Ovary (tissue), 3 donors: ENCODE results near the gene WDR37.

Source experiments
- CTCF ChIP-seq, 3 donors: fragments of 450-650 bp in 2 of 3; fragments of 200-600 bp in 1 of 3; IDR thresholded peaks; one replicate each; pipeline versions ENCODE4 v1.5.1 to v1.8.0; 2016 to 2022; ENCODE audit warnings: antibody characterized with exemption in 3 of 3, mild to moderate bottlenecking in 1 of 3
- EP300 ChIP-seq: sonication (generic); formaldehyde crosslinking; IDR thresholded peaks from one replicate; pipeline ENCODE4 v1.6.1; 2017; ENCODE audit warnings: antibody characterized with exemption
- POLR2A ChIP-seq: fragments of 450-650 bp; IDR thresholded peaks from one replicate; pipeline ENCODE4 v1.6.1; 2017; ENCODE audit warnings: antibody characterized with exemption, mild to moderate bottlenecking, moderate library complexity
- donor health status: DM: no; HTN: no; CAD: no.

GRCh38 chr10:1130226-1130625 lies 74.0 kb downstream of the WDR37 start:
- TF ChIP-seq CTCF (IDR thresholded peaks at IDR 0.05) (no peak), POLR2A (no peak), EP300 (no peak)
